HepG2 (cell line): ENCODE results near the gene HILPDA. TPM values are rescaled to one million over a fixed set of nuclear protein-coding genes. Genes with fewer than 3 reads are reported as not detected.

Source experiments
- CCDC6 ChIP-seq: sonication (generic); formaldehyde crosslinking; IDR thresholded peaks from 2 replicates; pipeline ENCODE4 v1.8.1; 2022; ENCODE audit warnings: mild to moderate bottlenecking, missing genetic modification reagents, moderate library complexity
- CENPX ChIP-seq: sonication (generic); formaldehyde crosslinking; IDR thresholded peaks from 2 replicates; pipeline ENCODE4 v1.9.0; 2021; ENCODE audit warnings: mild to moderate bottlenecking, missing genetic modification reagents, moderate library complexity
- CREB3 ChIP-seq: sonication (generic); formaldehyde crosslinking; IDR thresholded peaks from 2 replicates; pipeline ENCODE4 v1.5.0; 2020; ENCODE audit warnings: missing genetic modification reagents
- LBX2 ChIP-seq: sonication (generic); formaldehyde crosslinking; IDR thresholded peaks from 2 replicates; pipeline ENCODE4 v1.5.0; 2020; ENCODE audit warnings: missing genetic modification reagents, mild to moderate bottlenecking, borderline replicate concordance
- MYC ChIP-seq: sonication (generic); formaldehyde crosslinking; IDR thresholded peaks from 2 replicates; pipeline ENCODE4 v1.9.0; 2021; ENCODE audit warnings: missing genetic modification reagents, borderline replicate concordance
- RNF219 ChIP-seq: sonication (generic); formaldehyde crosslinking; IDR thresholded peaks from 2 replicates; pipeline ENCODE4 v1.5.0; 2020; ENCODE audit warnings: mild to moderate bottlenecking, missing genetic modification reagents
- ZNF3 ChIP-seq: IDR thresholded peaks from 2 replicates; pipeline ENCODE4 v1.7.0; 2017; ENCODE audit warnings: inconsistent platforms
- polyA plus RNA-seq, 8 experiments: library from polyadenylated mRNA; depleted of rRNA in 3 of 8; stranded (reverse) in 7 of 8; unstranded in 1 of 8; fragments of >200 nt; fragmentation: Illumina TruSeq in 4 of 8; extraction: Trizol in 4 of 8; gene quantifications; 2 replicates each; pipeline versions ENCODE4 v1.2.1 to v1.2.3, GENCODE V29; 2011 to 2016; ENCODE audit warnings: low read depth in 4 of 8, missing spikeins in 1 of 8, mixed read lengths in 1 of 8; ENCODE audit not compliant: insufficient read depth in 1 of 8
- total RNA-seq, 5 experiments: library from RNA; depleted of rRNA; stranded (reverse); fragments of >200 nt; fragmentation: Illumina TruSeq; extraction: Trizol; gene quantifications; 2 replicates each; pipeline ENCODE4 v1.2.3, GENCODE V29; 2016; ENCODE audit warnings: low read depth in 1 of 5
- TF ChIP-seq, protein P1 (sequence below), 2 experiments: fragments of 450-650 bp in 1 of 2; sonication (generic) in 1 of 2; formaldehyde crosslinking in 1 of 2; IDR thresholded peaks; 2 replicates each; pipeline versions ENCODE4 v1.6.1 to v1.8.0; 2016 to 2022; ENCODE audit warnings: antibody characterized with exemption in 1 of 2, mild to moderate bottlenecking in 1 of 2, missing genetic modification reagents in 1 of 2
- TF ChIP-seq, protein P2 (sequence below): sonication (generic); formaldehyde crosslinking; IDR thresholded peaks from 2 replicates; pipeline ENCODE4 v1.5.1; 2020; ENCODE audit warnings: mild to moderate bottlenecking, missing genetic modification reagents

HILPDA gene
- total and polyA plus RNA-seq, 2 of the 13 experiments (the other 11 are each of a cell fraction or from before 2014, with no cell fraction given), result 11.1 to 44.0 TPM

GRCh38 chr7:128455543-128456254 is at the start of gene HILPDA (continued):
- TF ChIP-seq, protein P1, sequence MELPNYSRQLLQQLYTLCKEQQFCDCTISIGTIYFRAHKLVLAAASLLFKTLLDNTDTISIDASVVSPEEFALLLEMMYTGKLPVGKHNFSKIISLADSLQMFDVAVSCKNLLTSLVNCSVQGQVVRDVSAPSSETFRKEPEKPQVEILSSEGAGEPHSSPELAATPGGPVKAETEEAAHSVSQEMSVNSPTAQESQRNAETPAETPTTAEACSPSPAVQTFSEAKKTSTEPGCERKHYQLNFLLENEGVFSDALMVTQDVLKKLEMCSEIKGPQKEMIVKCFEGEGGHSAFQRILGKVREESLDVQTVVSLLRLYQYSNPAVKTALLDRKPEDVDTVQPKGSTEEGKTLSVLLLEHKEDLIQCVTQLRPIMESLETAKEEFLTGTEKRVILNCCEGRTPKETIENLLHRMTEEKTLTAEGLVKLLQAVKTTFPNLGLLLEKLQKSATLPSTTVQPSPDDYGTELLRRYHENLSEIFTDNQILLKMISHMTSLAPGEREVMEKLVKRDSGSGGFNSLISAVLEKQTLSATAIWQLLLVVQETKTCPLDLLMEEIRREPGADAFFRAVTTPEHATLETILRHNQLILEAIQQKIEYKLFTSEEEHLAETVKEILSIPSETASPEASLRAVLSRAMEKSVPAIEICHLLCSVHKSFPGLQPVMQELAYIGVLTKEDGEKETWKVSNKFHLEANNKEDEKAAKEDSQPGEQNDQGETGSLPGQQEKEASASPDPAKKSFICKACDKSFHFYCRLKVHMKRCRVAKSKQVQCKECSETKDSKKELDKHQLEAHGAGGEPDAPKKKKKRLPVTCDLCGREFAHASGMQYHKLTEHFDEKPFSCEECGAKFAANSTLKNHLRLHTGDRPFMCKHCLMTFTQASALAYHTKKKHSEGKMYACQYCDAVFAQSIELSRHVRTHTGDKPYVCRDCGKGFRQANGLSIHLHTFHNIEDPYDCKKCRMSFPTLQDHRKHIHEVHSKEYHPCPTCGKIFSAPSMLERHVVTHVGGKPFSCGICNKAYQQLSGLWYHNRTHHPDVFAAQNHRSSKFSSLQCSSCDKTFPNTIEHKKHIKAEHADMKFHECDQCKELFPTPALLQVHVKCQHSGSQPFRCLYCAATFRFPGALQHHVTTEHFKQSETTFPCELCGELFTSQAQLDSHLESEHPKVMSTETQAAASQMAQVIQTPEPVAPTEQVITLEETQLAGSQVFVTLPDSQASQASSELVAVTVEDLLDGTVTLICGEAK (IDR thresholded peaks at IDR 0.05), result no peak
- TF ChIP-seq, protein P1 (CRISPR knock-in tag; IDR thresholded peaks at IDR 0.05), result peak; percentile 69; the same call in 1 of the 2 replicates
- TF ChIP-seq, protein P2, sequence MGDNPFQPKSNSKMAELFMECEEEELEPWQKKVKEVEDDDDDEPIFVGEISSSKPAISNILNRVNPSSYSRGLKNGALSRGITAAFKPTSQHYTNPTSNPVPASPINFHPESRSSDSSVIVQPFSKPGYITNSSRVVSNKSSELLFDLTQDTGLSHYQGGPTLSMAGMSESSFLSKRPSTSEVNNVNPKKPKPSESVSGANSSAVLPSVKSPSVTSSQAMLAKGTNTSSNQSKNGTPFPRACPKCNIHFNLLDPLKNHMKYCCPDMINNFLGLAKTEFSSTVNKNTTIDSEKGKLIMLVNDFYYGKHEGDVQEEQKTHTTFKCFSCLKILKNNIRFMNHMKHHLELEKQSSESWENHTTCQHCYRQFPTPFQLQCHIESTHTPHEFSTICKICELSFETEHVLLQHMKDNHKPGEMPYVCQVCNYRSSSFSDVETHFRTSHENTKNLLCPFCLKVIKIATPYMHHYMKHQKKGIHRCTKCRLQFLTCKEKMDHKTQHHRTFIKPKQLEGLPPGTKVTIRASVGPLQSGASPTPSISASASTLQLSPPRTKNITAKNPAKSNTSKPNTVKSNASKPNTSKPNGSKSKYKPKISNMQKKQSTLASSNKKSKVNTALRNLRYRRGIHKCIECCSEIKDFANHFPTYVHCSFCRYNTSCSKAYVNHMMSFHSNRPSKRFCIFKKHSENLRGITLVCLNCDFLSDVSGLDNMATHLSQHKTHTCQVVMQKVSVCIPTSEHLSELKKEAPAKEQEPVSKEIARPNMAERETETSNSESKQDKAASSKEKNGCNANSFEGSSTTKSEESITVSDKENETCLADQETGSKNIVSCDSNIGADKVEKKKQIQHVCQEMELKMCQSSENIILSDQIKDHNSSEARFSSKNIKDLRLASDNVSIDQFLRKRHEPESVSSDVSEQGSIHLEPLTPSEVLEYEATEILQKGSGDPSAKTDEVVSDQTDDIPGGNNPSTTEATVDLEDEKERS (CRISPR knock-in tag), result peak; percentile 80
- peak; percentile 89 for TF ChIP-seq LBX2 (CRISPR knock-in tag)
- no peak for TF ChIP-seq CREB3
- no peak for TF ChIP-seq ZNF3 (CRISPR knock-in tag)
- TF ChIP-seq RNF219 (CRISPR knock-in tag), result no peak
- TF ChIP-seq CCDC6 (CRISPR knock-in tag), result peak; percentile 32; the same call in 1 of the 2 replicates
- peak; percentile 77; the same call in 1 of the 2 replicates for TF ChIP-seq MYC (CRISPR knock-in tag)
- no peak for TF ChIP-seq CENPX
